GM18909 (cell line): ENCODE measurements around the gene CFDP1.

Experiments used
- ATAC-seq: cut with Tn5 transposase; IDR thresholded peaks from one replicate; pipeline ENCODE4 v1.9.1; 2021; ENCODE audit warnings: mild to moderate bottlenecking; ENCODE audit not compliant: unreplicated experiment, poor library complexity

The CFDP1 gene

GRCh38 chr16:75258807-75259141, 174.5 kb downstream of the CFDP1 start:
- no peak for ATAC-seq

- no peak for ATAC-seq
Observed at GRCh38 chr16:75257886-75258806, 175.2 kb downstream of the CFDP1 start.

GRCh38 chr16:75256696-75257343, 176.5 kb downstream of the CFDP1 start:
- no peak for ATAC-seq

GRCh38 chr16:75256059-75256571, 177.2 kb downstream of the CFDP1 start:
- ATAC-seq: no peak

- no peak for ATAC-seq
Observed at GRCh38 chr16:75254359-75254837, 178.9 kb downstream of the CFDP1 start.

- no peak for ATAC-seq
Observed at GRCh38 chr16:75252946-75253911, 180.1 kb downstream of the CFDP1 start.

- ATAC-seq: no peak
Observed at GRCh38 chr16:75252049-75252864, 181.0 kb downstream of the CFDP1 start.

GRCh38 chr16:75251280-75252048, 181.8 kb downstream of the CFDP1 start, which contains the start of gene BCAR1:
BCAR1 (minus strand) TSS chr16:75251624; CDS start chr16:75251482, 142 bp downstream.
- peak; percentile 87 for ATAC-seq

- peak; percentile 45 for ATAC-seq
Observed at GRCh38 chr16:75250809-75251279, 182.5 kb downstream of the CFDP1 start.

GRCh38 chr16:75250089-75250808, 183.1 kb downstream of the CFDP1 start:
- no peak for ATAC-seq

- no peak for ATAC-seq
Observed at GRCh38 chr16:75249441-75249840, 183.9 kb downstream of the CFDP1 start.

GRCh38 chr16:75248536-75249380, 184.5 kb downstream of the CFDP1 start:
- no peak for ATAC-seq

- ATAC-seq: no peak
Observed at GRCh38 chr16:75248142-75248535, 185.2 kb downstream of the CFDP1 start.

- ATAC-seq: no peak
Observed at GRCh38 chr16:75247249-75247648, 186.1 kb downstream of the CFDP1 start.

GRCh38 chr16:75246504-75247205, 186.6 kb downstream of the CFDP1 start:
- ATAC-seq: no peak
